PFSK-1 (cell line): ENCODE results near the gene INIP. TPM values are rescaled to one million over a fixed set of nuclear protein-coding genes. Genes with fewer than 3 reads are reported as not detected.

Experiments used
- FOXP2 ChIP-seq: optimal IDR thresholded peaks from 2 replicates; pipeline ENCODE3; 2011; ENCODE audit warnings: borderline replicate concordance, control low read depth, inconsistent platforms; ENCODE audit not compliant: insufficient read depth; ENCODE audit errors: extremely low read length, extremely low read depth
- POLR2AphosphoS5 ChIP-seq: IDR thresholded peaks from 2 replicates; pipeline ENCODE4 v1.6.1; 2012; ENCODE audit warnings: low read depth, mild to moderate bottlenecking, control low read depth, low read length, moderate library complexity
- SIN3A ChIP-seq: IDR thresholded peaks from 2 replicates; pipeline ENCODE4 v1.6.1; 2012; ENCODE audit warnings: mild to moderate bottlenecking, low read length, moderate library complexity, borderline replicate concordance; ENCODE audit not compliant: insufficient read depth
- TAF1 ChIP-seq: IDR thresholded peaks from 2 replicates; pipeline ENCODE4 v1.6.1; 2012; ENCODE audit warnings: low read length, control low read depth, borderline replicate concordance; ENCODE audit not compliant: insufficient read depth
- polyA plus RNA-seq: library from polyadenylated mRNA; unstranded; fragments of >200 nt; gene quantifications from one replicate; pipeline ENCODE4 v1.2.1, GENCODE V29; 2012; ENCODE audit warnings: low read depth, missing spikeins; ENCODE audit not compliant: insufficient read length
- TF ChIP-seq, protein P1 (sequence below), 2 experiments: IDR thresholded peaks; 2 replicates each; pipeline versions ENCODE4 v1.6.1 to v1.8.0; 2011 to 2012; ENCODE audit warnings: low read depth in 2 of 2, low read length in 2 of 2, control low read depth in 1 of 2, inconsistent platforms in 1 of 2, mild to moderate bottlenecking in 1 of 2, moderate library complexity in 1 of 2; ENCODE audit not compliant: insufficient read depth in 1 of 2

INIP gene
- 12.7 TPM for polyA plus RNA-seq

GRCh38 chr9:112717661-112718331 lies at the start of gene INIP:
TSS of gene INIP (minus strand) at chr9:112718117. CDS start at chr9:112716485, 1,632 bp downstream.
- TF ChIP-seq SIN3A (no peak), FOXP2 (peak; percentile 75), POLR2AphosphoS5 (peak; percentile 67; the same call in 1 of the 2 replicates)

- TF ChIP-seq POLR2AphosphoS5: no peak
- no peak for TF ChIP-seq SIN3A
- TF ChIP-seq TAF1: no peak
- TF ChIP-seq, protein P1, sequence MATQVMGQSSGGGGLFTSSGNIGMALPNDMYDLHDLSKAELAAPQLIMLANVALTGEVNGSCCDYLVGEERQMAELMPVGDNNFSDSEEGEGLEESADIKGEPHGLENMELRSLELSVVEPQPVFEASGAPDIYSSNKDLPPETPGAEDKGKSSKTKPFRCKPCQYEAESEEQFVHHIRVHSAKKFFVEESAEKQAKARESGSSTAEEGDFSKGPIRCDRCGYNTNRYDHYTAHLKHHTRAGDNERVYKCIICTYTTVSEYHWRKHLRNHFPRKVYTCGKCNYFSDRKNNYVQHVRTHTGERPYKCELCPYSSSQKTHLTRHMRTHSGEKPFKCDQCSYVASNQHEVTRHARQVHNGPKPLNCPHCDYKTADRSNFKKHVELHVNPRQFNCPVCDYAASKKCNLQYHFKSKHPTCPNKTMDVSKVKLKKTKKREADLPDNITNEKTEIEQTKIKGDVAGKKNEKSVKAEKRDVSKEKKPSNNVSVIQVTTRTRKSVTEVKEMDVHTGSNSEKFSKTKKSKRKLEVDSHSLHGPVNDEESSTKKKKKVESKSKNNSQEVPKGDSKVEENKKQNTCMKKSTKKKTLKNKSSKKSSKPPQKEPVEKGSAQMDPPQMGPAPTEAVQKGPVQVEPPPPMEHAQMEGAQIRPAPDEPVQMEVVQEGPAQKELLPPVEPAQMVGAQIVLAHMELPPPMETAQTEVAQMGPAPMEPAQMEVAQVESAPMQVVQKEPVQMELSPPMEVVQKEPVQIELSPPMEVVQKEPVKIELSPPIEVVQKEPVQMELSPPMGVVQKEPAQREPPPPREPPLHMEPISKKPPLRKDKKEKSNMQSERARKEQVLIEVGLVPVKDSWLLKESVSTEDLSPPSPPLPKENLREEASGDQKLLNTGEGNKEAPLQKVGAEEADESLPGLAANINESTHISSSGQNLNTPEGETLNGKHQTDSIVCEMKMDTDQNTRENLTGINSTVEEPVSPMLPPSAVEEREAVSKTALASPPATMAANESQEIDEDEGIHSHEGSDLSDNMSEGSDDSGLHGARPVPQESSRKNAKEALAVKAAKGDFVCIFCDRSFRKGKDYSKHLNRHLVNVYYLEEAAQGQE (IDR thresholded peaks at IDR 0.05; ENCODE audit: insufficient read depth in 1 of 2, low read depth in 2 of 2, low read length in 2 of 2): no peak
- TF ChIP-seq FOXP2: no peak
Observed at GRCh38 chr9:112765281-112765680, 47.4 kb upstream of the INIP start.

GRCh38 chr9:112764837-112765236 lies 46.9 kb upstream of the INIP start:
- TF ChIP-seq POLR2AphosphoS5 (no peak), SIN3A (no peak), FOXP2 (no peak), TAF1 (no peak)
- TF ChIP-seq, protein P1 (IDR thresholded peaks at IDR 0.05; ENCODE audit: insufficient read depth in 1 of 2, low read depth in 2 of 2, low read length in 2 of 2): no peak

GRCh38 chr9:112764344-112764743 lies 46.4 kb upstream of the INIP start:
- no peak for TF ChIP-seq SIN3A
- TF ChIP-seq, protein P1 (IDR thresholded peaks at IDR 0.05; ENCODE audit: insufficient read depth in 1 of 2, low read depth in 2 of 2, low read length in 2 of 2): no peak
- TF ChIP-seq FOXP2: no peak
- TF ChIP-seq TAF1: no peak
- no peak for TF ChIP-seq POLR2AphosphoS5

- TF ChIP-seq, protein P1 (IDR thresholded peaks at IDR 0.05; ENCODE audit: insufficient read depth in 1 of 2, low read depth in 2 of 2, low read length in 2 of 2): no peak
- no peak for TF ChIP-seq SIN3A
- TF ChIP-seq FOXP2: no peak
- TF ChIP-seq TAF1: no peak
- TF ChIP-seq POLR2AphosphoS5: no peak
Observed at GRCh38 chr9:112762726-112763518, 45.0 kb upstream of the INIP start.
